ENCODE measurements around the gene LENG1. TPM values are rescaled to one million over a fixed set of nuclear protein-coding genes. Genes with fewer than 3 reads are reported as not detected.

The LENG1 gene
- total and polyA plus RNA-seq, 2 experiments from 2014 or later = 4.7 to 17.2 TPM

GRCh38 chr19:54206030-54206830, 46.7 kb upstream of the LENG1 start:
- Mint-ChIP-seq H3K36me3 (ENCODE audit: low read depth) (peaks cover 81% of the 10 kb centered on the region), H3K4me1 (peaks cover 60% of the 10 kb centered on the region), H3K4me3 (peak overlapping the region; percentile 16; the same call in 1 of the 3 replicates), H3K9me3 (no peaks in the 10 kb centered on the region; the same call in 2 of the 3 replicates), H3K27ac (0 out of 2 replicates have a peak overlapping the region, but pooled peaks have one; percentile 52), H3K27me3 (ENCODE audit: insufficient read depth, low read depth, poor library complexity) (peaks cover 72% of the 10 kb centered on the region)
- no peak overlapping the region for H2AFZ ChIP-seq
- H3K79me2 ChIP-seq (replicated peaks; ENCODE audit: insufficient read depth) = peaks cover 58% of the 10 kb centered on the region
- peaks cover 40% of the 10 kb centered on the region for H3K4me1 ChIP-seq (ENCODE audit: insufficient read depth)
- no peak overlapping the region; the same call in 1 of the 2 replicates for H3K4me2 ChIP-seq
- no peaks in the 10 kb centered on the region for H3K9me2 ChIP-seq (ENCODE audit: insufficient read depth)
- DNase-seq (ENCODE audit: low spot score) = no peak
- H3K36me3 ChIP-seq (ENCODE audit: insufficient read depth) = peaks cover 57% of the 10 kb centered on the region
- peaks cover 67% of the 10 kb centered on the region for H4K20me1 ChIP-seq (replicated peaks; ENCODE audit: insufficient read depth)
- H3K27me3 ChIP-seq (ENCODE audit: insufficient read depth) = no peaks in the 10 kb centered on the region
- H3K27ac ChIP-seq (ENCODE audit: low read depth) = peak overlapping the region; percentile 87; the same call in 1 of the 2 replicates
- TF ChIP-seq EZH2phosphoT487 (IDR thresholded peaks at IDR 0.05; ENCODE audit: unreplicated experiment) = no peak
- TF ChIP-seq ZNF114 (CRISPR knock-in tag; IDR thresholded peaks at IDR 0.05) = no peak
- TF ChIP-seq EZH2 (IDR thresholded peaks at IDR 0.05; ENCODE audit: low read depth, unreplicated experiment) = no peak
- no peak for TF ChIP-seq STAT1 (IDR thresholded peaks at IDR 0.05; ENCODE audit: unreplicated experiment)
- no peak for ATAC-seq
- H3F3A ChIP-seq (replicated peaks; ENCODE audit: low read depth) = peaks cover 73% of the 10 kb centered on the region
- no peak overlapping the region for H3K4me3 ChIP-seq

GRCh38 chr19:54204767-54205468, 45.4 kb upstream of the LENG1 start:
- Mint-ChIP-seq H3K4me3 (peak overlapping the region; percentile 96; the same call in 2 of the 3 replicates), H3K27me3 (ENCODE audit: insufficient read depth, low read depth, poor library complexity) (peaks cover 69% of the 10 kb centered on the region), H3K36me3 (ENCODE audit: low read depth) (peaks cover 83% of the 10 kb centered on the region), H3K4me1 (peaks cover 60% of the 10 kb centered on the region), H3K27ac (peak overlapping the region; percentile 65), H3K9me3 (peaks cover 4% of the 10 kb centered on the region)
- ATAC-seq (no peak), DNase-seq (ENCODE audit: low spot score) (no peak)
- Histone ChIP-seq H3K4me1 (ENCODE audit: insufficient read depth) (peaks cover 40% of the 10 kb centered on the region), H3K9me2 (ENCODE audit: insufficient read depth) (no peaks in the 10 kb centered on the region), H3K4me2 (peak overlapping the region; percentile 45; the same call in 1 of the 2 replicates), H3K79me2 (replicated peaks; ENCODE audit: insufficient read depth) (peaks cover 65% of the 10 kb centered on the region), H3K27ac (ENCODE audit: low read depth) (peak overlapping the region; percentile 88), H4K20me1 (replicated peaks; ENCODE audit: insufficient read depth) (peaks cover 67% of the 10 kb centered on the region), H3F3A (replicated peaks; ENCODE audit: low read depth) (peaks cover 74% of the 10 kb centered on the region), H2AFZ (no peak overlapping the region), H3K27me3 (ENCODE audit: insufficient read depth) (no peaks in the 10 kb centered on the region), H3K36me3 (ENCODE audit: insufficient read depth) (peaks cover 57% of the 10 kb centered on the region), H3K4me3 (peak overlapping the region; percentile 89; the same call in 1 of the 2 replicates)
- 0 out of 2 replicates have a peak, but pooled peaks have one; percentile 17 for TF ChIP-seq POLR2AphosphoS5 (IDR thresholded peaks at IDR 0.05; ENCODE audit: low read depth)
- no peak for TF ChIP-seq REST (IDR thresholded peaks at IDR 0.05; ENCODE audit: unreplicated experiment)

Data from GM23338 (cell line).